Activated T-helper 9 cell treated with anti-CD3 and anti-CD28 coated beads, Interleukin-2, amount 50 U/mL, for 16 hours (primary cell): ENCODE results near the gene CD33.
"Not testable (repeated sequence)": the region's sequence is repeated elsewhere in the genome, so short reads cannot be mapped to it uniquely, and the experiment has no call there.

Experiments used
- DNase-seq: peaks from one replicate; pipeline ENCODE4 v3.0.0-alpha.2; 2020; ENCODE audit warnings: low read depth

The CD33 gene

DNA sequence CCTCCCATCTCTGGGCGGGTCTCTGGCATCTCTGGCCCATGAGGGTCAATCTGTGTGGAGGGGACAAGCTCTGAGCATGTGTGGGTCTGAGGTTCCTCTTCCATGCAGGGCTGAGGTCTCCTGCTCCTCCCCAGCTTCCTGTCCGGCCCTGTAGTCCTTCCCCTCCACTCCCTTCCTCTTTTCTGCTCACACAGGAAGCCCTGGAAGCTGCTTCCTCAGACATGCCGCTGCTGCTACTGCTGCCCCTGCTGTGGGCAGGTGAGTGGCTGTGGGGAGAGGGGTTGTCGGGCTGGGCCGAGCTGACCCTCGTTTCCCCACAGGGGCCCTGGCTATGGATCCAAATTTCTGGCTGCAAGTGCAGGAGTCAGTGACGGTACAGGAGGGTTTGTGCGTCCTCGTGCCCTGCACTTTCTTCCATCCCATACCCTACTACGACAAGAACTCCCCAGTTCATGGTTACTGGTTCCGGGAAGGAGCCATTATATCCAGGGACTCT is at the start of gene CD33:
TSS of gene CD33 (plus strand) at position 183 of the 496 bp plus-strand sequence. CDS start at position 222, 39 bp downstream.
- DNase-seq: not testable (repeated sequence)

DNA sequence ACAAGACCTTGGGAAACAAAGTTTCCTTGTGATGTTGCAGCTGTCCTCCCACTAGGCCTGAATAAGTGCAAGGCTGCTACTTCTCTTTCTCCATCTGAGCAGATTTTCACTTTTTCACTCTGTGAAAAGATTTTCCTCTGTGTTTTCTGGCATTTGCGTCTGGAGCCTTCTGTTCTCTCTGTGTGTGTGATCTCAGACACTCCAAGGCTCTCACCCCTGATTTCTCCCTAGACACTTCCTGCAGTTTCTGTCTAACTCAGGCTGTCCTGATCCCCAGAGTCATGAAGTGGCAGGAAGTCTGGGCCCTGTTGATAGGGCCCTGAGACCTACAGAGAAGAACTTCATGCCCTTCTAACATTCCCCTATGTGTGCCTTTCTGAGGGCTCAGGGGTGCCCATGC is 45.6 kb upstream of the CD33 start:
- DNase-seq: no peak

DNA sequence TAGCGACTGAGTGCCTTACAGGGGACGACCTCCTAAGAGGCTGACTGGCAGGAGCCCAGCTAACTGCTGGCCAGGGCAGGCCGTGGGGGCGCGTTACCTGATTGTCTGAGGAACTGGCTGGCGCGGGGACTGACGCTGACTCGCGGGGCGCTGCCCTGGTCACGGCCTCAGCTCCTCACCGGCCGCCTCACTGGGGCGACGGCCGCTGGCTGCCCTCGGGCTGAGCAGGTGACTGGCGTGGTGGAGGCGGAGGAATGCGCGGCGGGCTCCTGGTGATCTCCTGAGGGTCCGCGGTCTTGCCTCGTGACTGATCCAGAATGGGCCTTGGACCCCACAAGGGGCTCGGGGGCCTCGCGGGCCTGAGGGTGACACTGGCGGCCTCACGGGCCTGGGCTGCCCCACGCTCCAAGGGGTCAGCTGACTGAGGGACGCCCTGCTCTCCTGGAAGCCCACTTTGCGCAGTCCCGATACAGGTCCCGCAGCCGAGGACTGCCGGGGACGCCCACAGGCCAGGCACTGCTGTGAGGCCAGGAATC is 43.4 kb upstream of the CD33 start:
- no peak for DNase-seq

DNA sequence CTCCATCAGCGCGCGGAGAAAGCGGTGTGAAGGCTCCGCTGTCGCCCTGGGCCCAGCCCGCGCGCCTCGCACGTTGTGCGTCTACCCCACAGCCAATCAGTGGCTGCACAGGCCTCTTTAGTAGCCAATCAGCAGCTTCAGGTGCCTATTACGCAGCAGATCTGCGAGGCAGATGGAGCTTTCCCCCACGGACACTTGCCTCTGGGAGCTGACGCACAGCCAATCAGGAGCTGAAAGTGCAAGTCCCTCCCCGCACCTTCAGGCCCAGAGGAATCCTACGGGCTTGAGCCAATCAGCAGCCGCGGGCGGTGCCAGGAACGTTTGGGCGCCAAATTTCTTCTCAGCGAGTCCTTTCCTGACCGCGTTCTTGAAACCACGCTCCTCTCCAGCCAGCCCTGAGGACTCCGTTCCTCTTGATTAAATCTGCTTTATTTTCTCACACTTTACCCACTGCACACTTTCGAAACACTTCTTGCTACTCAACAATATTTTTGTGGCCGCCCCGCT is 42.9 kb upstream of the CD33 start:
- DNase-seq: no peak

DNA sequence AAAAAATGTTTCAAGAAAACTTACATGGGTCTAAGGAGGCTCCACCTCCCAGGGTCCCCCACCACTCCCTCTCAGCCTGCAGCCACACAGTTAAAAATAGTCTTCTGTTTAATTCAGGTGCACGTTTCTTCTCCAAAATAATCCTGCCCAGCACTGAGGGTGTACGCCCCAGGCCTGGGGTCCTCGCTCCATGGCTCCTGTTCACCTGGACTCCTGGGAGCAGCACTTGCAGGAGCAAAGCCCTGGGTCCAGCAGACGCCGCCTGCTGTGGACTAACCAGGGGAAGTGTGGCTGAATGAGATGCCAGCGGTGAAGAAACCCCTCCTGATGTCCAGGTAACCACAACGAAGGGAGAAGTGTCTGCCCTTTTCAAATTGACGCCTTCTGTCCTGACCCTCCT is 41.3 kb upstream of the CD33 start:
- no peak for DNase-seq

DNA sequence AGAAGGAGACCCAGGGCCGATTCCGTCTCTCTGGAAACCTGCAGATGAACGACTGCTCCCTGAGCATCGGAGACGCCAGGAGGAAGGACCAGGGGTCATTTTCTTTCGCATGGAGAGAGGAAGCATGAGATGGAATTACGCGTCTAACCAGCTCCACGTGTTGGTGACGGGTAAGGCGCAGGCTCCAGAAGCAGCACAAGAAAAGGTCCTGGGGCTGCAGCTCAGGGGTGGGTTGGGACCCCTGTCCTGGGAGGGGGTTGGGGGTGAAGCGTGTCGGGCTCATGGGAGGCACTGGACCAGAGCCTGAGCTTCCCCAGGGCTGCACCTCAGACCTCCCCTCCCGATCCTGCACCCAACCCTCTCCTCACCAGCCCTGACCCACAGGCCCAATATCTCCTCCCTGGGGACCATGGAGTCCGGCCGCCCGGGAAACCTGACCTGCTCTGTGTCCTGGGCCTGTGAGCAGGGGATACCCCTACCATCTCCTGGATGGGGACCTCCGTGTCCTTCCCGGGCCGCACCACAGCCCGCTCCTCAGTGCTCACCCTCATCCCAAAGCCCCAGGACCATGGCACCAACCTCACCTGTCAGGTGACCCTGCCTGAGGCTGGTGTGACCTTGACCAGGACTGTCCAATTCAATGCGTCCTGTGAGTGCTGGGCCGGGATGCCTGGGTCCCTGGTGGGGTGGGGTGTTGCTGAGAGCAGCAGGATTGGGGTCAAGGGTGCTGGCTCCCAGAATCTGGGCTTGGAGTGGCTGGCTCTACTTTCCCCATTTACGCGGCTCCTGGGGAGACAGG is 39.6 kb upstream of the CD33 start:
- no peak for DNase-seq

DNA sequence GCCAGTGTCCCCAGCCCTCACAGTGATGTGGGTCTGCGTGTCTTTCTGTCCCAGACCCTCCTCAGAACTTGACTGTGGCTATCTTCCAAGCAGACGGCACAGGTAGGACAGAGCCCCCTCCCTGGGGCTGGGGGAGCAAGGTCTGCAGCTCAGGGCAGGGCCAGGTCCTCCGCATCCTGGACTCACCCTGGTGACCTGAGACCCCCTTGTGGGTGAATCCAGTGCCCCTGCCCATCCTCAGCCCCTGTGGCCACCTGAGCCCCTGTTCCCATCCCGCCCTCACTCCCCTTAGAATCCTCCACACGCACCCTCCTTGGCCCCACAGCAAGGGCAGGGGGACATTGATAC is 39.0 kb upstream of the CD33 start:
- DNase-seq: no peak

DNA sequence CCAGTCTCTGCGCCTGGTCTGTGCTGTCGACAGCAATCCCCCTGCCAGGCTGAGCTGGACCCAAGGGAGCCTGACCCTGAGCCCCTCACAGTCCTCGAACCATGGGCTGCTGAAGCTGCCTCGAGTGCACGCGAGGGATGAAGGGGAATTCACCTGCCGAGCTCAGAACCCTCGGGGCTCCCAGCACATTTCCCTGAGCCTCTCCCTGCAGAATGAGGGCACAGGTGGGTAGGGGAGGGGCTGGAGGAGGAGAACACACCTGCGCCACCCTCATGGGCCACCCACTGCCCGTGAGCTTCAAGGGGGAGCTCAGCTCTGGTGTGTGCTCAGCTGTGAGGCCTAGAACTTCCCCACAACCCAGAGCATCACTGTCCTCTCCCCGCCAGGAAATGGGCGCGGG is 38.6 kb upstream of the CD33 start:
- DNase-seq: no peak

DNA sequence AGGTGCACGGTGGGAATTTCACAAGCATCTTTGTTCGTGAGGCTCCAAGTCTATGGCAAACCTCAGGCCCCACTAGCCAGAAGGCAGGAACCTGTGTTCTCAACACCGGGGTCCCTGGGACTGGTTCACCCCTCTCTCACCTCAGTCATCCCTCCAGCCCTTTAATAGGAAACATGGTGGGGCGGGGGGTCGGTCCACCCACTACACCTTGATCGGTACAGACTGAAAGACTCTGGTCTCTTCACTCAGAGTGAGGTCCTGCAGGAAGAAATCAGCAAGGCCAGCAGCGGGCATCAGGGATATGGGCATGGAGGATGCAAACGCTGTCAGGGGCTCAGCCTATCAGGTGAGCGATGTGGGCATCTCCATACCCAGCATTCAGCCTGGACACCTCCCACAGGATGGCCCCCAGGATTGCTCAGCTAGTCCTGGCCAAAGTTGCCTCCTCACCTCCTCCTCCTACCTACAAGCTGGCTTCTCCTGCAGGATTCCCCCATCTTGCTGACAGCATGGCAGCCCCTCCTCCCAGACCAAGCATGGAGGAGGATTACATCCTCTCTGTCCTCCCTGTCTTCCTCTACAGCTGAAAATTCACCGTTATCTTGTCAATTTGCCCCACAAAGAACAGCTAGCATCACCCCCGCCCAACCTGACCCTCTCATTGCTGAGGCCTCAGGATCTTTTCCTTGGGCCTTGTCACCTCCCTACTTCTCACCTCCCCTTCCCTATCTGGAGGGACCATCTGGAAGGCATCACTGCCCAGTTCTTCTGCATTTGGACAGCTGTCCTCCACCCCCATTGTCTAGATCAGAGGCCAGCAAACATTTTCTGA is 37.3 kb upstream of the CD33 start:
- DNase-seq: no peak

DNA sequence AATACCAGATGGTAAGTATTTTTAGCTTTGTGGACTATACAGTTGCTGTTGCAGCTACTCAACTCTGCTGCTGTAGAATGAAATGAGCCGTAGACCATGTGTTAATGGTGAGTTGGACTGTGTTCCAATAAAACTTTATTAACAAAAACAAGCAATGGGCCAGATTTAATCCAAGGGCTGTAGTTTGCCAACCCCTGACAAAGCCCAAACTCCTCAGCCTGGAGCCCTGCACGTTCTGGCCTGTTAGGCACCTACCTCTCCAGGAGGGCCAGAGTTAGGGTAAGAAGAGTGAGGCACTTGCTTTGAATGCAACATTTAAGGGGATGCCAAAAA is 36.7 kb upstream of the CD33 start:
- DNase-seq: no peak

DNA sequence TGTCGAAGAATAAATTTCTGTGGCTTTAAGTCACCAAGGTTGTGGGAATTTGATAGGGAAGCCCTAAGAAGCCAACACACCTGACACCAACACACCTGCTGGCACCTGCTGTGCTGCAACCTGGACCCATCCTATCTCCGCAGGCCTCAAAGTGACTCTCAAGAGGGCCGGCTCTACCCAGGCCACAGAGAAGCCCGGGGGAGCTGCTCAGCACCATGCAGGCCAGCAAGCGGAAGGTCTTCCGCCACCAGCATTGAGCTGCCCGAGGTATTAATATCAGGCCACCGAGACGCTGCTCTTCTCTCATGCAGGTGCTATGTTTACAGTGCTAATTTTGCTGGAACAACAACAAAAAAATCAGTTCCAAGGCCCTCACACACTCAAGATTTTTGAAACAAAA is 32.2 kb upstream of the CD33 start:
- DNase-seq: no peak

DNA sequence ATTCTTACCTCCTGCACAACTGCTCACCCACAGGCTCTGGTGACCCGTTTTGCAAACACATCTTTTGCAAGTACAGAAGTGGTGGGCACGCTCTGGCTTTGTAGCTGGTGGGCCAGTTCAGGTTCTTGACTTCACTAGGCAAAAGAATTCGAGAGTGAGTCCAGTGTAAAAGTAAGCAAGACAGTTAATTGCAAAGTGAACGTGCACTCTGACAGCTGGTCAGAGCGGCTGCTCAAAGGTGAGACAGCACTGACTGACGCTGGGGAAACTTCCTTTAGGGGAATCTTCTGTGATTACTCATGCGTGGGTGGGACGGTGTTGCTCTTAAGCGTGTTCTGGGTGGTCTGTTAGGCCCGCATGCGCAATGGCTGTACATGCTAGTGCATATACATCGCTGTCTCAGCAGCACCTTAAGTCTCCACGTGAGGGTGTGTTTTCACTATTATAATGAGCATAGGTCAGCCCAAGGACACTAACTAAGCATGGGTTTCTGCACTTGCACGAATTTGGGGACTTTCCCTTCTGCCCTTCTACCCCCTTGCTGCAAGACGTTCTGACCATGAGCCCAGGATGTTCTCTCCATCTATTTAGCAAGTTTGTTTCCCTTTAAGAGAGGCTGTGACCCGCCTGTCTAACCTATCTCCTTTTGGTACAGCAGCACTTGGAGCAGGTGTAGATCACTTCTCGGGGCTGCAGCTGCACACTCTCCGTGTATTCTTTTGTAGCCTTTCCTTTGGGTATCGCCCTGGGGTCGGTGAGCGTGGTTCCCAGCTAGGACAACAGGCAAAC is 30.2 kb upstream of the CD33 start:
- DNase-seq: no peak

DNA sequence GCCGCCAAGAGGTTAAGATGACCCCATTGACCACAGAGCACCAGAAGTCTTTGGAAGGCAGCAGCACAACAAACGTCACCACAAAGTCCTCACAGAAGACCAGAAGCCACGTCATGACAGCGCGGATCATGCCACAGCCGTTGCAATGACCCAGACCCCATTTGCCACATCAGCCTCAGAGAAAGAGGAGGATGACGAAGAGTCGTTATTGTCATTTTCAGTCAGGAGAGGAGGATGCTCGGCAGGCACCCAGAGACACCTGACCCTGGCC is 29.6 kb upstream of the CD33 start:
- no peak for DNase-seq

DNA sequence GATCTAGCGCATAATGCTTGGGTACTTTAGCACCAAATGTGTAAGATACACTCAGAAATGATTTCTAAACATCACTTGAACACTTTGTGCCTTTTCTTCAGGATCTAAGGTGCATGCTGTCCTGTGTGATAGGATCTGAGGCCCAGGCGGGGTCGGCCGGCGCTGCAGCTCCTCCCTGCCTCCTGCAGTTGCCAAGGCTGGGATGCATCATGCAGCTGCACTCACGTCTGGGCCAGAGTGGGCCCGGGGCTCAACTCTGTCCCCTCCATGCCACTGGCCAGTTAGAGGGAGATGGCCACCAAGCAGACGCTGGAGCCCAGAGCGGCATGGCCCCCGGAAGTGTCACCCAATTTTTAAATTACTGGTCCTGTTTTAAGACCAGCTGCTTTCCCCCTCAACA is 29.3 kb upstream of the CD33 start:
- DNase-seq: no peak

DNA sequence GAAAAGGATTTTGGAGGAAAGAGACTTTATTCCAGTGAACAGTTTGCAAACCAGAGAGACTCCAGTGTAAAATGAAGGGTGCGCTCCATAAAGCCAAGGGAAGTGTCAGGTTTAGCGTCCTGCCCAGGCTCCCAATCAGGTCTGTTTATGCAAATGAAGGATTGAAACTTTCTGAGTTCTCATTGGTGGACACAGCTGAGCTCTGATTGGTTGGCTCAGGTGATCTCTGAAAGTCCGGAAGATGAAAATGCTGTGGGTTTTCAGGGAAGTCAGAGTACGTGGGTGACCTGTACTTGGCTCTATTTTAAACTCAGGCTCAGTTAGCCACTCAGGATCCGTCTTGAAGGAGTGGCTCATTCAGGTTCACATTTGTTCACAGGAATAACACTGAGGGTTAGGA is 28.7 kb upstream of the CD33 start:
- no peak for DNase-seq

DNA sequence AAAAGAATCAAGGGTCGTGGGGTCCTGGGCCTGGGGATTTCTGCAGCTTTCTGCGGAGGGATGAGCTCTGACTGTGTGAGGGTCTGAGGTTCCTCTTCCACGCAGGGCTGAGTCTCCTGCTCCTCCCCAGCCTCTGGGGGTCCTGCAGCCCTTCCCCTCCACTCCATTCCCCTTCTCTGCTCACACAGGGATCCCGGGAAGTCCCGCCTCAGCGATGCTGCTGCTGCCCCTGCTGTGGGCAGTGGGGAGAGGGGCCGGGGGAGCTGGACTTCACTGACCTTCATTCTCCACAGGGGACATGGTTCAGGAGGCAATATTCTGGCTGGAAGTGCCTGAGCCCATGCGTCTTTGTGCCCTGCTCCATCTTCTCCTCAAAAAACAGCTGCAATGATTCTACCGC is 26.2 kb upstream of the CD33 start:
- no peak for DNase-seq

DNA sequence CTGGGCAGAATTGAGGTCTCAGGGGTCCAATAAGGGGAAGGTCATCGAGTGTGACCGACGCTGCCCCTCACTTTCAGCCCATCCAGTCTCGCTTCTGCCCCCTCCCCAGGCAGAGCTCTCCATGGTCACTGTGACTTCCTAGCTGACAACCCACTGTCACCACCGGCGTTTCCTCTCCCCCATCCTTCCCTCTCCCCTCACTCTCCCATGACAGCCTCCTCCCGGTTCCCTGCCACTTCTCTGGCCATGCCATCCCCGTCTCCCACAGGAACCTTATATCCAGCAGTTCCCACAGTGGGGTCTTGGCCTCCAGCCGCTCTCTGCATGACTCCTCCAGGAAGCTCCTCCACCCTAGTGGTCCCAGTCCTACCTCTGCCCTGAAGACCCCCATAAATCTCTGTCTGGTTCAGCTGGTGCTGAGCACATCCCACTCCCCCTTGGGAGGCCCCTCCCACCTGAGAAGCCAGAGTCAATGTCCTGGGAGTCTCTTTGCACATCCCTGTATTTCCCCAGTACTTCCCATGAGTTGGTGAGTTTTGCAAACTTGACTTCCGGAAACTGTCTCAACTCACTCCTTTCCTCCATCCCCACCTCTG is 24.7 kb upstream of the CD33 start:
- no peak for DNase-seq

DNA sequence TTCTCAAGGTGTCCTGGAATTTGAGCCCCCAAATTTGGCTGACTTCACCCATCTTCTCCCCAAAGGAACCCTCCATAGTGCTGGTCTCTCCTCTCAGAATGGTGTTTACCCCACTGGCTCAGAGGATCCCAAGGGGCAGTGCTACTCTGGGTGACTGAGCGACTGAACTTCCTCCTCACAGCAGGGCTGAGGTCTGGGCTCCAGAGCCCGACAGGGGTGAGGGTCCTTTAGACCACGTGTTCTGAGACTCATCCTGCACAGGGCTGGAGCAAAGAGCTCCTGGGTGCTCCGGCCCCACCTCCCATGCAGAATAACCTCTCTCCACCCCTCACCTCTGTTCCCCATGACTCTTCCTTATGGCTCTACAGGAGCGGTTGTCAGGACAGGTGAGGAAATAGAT is 23.2 kb upstream of the CD33 start:
- DNase-seq: no peak

DNA sequence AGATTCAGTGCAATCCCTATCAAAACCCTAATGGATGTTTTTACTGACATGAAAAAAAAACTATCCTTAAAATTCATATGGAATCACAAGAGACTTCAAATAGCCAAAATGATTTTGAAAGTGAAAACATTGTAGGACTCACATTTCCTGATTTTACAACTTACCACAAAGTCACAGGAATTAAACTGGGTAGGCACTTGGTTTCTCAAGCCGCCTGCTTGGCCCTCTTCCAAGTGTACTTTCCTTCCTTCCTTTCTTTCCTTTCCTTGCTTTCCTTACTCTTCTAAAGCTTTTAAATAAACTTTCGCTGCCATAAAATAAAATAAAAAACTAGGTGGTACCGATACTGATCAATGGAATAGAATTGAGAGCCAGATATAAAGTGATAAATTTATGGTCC is 21.0 kb upstream of the CD33 start:
- no peak for DNase-seq

DNA sequence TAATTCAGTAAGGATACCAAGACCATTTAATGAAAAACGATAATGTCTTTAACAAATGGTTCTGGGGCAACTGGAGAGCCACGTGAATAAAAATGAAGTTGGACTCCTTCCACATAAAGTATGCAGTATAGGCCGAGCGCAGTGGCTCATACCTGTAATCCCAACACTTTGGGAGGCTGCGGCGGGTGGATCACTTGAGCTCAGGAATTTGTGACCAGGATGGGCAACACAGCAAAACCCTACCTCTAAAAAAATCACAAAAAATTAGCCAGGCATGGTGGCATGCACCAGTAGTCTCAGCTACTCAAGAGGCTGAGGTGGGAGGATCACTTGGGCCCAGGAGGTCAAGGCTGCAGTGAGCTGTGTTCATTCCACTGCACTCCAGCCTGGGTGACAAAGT is 20.6 kb upstream of the CD33 start:
- DNase-seq: no peak

DNA sequence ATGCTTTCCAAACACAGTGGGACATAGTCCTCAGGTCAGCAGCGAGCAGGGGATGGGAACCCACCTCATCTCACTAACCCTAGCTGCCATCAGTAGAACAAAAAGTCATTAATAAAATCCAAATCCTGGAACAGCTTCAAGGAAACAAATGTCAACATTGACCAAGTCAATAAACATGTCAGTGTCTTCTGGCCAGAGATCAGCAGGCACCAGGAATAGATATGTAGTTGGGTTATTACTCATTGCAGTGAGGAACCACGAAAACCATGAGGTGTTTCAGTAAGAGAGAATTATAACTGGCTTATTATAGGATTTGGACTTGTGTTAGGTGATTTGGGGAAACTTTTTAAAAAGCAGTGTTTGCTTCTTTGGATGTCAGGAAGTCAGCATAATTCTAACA is 17.1 kb upstream of the CD33 start:
- DNase-seq: no peak

DNA sequence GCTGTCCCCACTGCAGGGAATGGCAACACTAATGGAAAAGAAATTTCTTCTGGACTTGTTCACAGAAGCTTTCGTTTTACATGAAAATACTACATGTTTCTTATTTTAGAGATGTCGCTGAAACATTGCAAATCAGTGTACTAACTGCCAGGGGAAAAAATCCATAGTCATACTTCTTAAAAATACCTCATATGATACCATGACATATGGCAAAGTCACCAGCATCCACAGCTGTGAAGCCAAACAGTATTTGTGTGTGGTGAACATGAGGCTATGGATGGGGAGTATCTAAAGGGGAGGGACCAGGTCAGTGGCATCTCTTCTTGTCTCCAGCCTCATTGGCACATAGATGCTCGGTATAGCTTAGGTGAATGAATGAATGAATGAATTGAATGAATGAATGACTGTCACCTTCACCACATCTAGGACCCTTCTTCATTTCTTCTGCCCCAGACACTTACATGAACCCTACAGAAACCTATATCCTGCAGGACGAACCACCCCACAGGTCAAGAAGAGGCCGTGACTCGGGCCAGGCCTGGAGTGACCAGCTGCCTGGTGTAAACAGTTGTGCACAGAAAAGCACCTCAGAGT is 14.6 kb upstream of the CD33 start:
- no peak for DNase-seq
